MCF 10A (cell line): ENCODE results near the gene RGCC. TPM values are rescaled to one million over a fixed set of nuclear protein-coding genes. Genes with fewer than 3 reads are reported as not detected.

Experiments
- BruUV-seq: library from RNA; stranded (reverse); fragments of 400-500 nt; replicated peaks from 2 replicates; lab custom pipeline; 2021; lab: Mats Ljungman, UMichigan
- CTCF ChIA-PET: fragments of 300-600 bp; sonication (Branson Sonifier 250); formaldehyde crosslinking; extraction: SDS; loops from one replicate; lab custom pipeline; 2021; ENCODE audit warnings: antibody characterized with exemption, inconsistent platforms; lab: Yijun Ruan, JAX
- POLR2A ChIA-PET: fragments of 300-600, 350-650 bp; sonication (Branson Sonifier 250); formaldehyde crosslinking; extraction: SDS; loops from one replicate; lab custom pipeline; 2020; ENCODE audit warnings: antibody characterized with exemption, inconsistent platforms; lab: Yijun Ruan, JAX
- DNase-seq: peaks from one replicate; pipeline ENCODE4 v3.0.0-alpha.2; 2018; ENCODE audit not compliant: unreplicated experiment
- H3K27ac Mint-ChIP-seq: one replicate; pipeline ENCODE4 v1.8.0; 2022; ENCODE audit warnings: mild to moderate bottlenecking, low read depth, mixed read lengths; ENCODE audit not compliant: unreplicated experiment
- H3K27me3 Mint-ChIP-seq: one replicate; pipeline ENCODE4 v1.8.0; 2022; ENCODE audit warnings: mixed read lengths; ENCODE audit not compliant: insufficient read depth, unreplicated experiment
- H3K36me3 Mint-ChIP-seq: one replicate; pipeline ENCODE4 v1.8.0; 2022; ENCODE audit warnings: mild to moderate bottlenecking, moderate library complexity, mixed read lengths; ENCODE audit not compliant: insufficient read depth, unreplicated experiment
- H3K4me1 Mint-ChIP-seq: one replicate; pipeline ENCODE4 v1.8.0; 2022; ENCODE audit warnings: mixed read lengths; ENCODE audit not compliant: insufficient read depth, unreplicated experiment
- H3K4me3 Mint-ChIP-seq: one replicate; pipeline ENCODE4 v1.8.0; 2022; ENCODE audit warnings: mild to moderate bottlenecking, moderate library complexity, mixed read lengths; ENCODE audit not compliant: unreplicated experiment
- H3K9me3 Mint-ChIP-seq: one replicate; pipeline ENCODE4 v1.8.0; 2022; ENCODE audit warnings: mixed read lengths; ENCODE audit not compliant: unreplicated experiment
- intact Hi-C: fragments of 100-400 bp; cut with micrococcal nuclease; formaldehyde crosslinking; loops from 2 replicates; pipeline ENCODE4 v1.14.1; 2022
- total RNA-seq: library from RNA; stranded (reverse); gene quantifications from 2 replicates; pipeline ENCODE4 v1.2.3, GENCODE V29; 2022
- TF ChIP-seq, protein P1 (sequence below): fragments of 200-600 bp; IDR thresholded peaks from one replicate; pipeline ENCODE4 v1.8.0; 2022; ENCODE audit warnings: antibody characterized with exemption, mild to moderate bottlenecking; ENCODE audit not compliant: unreplicated experiment

RGCC gene
- total RNA-seq, 1 experiment from 2014 or later = 3.7 TPM

DNA sequence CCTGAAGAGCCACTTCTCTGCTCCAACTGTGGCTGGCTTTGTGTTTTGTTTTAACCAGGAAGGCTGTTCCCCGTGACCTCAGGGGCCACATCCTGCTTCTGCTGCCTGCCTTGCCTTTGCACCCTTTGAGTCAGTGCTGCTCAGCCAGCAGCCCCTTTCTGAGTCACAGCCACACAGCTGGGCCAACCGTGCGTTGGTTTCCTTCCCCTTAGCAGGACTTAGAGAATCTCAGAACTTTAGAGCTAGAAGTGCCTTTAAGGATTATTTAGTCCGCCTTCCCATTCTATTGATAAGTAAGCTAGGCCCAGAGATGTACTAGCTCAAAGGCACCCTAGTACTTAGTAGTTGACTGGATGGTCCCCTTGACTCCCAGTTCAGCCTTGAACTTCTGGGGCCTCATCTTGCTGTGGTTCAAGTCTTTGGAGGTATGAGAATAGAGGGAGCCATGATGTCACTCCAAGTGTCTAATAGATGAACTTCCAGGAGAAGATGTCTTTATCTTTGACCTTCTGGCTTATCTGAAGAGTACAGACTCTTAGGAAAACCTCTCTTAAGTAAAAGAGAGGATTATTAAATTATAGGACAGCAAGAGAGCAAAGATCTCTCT is 8.0 kb downstream of the RGCC start:
- Mint-ChIP-seq H3K9me3 (no peaks in the 10 kb centered on the region), H3K27me3 (no peaks in the 10 kb centered on the region), H3K27ac (no peak overlapping the region), H3K4me1 (peaks cover 16% of the 10 kb centered on the region), H3K4me3 (no peak overlapping the region), H3K36me3 (peaks cover 22% of the 10 kb centered on the region)
- DNase-seq = peak; percentile 21
- no TSS peak for BruUV-seq
- ChIA-PET CTCF (interaction anchor here (0.7 to 1.0 kb wide), 2 partner anchors 110 to 183 kb away, joined by 3 read pairs; no protein-coding TSS in a partner anchor), POLR2A (no interaction called here)
- TF ChIP-seq, protein P1, sequence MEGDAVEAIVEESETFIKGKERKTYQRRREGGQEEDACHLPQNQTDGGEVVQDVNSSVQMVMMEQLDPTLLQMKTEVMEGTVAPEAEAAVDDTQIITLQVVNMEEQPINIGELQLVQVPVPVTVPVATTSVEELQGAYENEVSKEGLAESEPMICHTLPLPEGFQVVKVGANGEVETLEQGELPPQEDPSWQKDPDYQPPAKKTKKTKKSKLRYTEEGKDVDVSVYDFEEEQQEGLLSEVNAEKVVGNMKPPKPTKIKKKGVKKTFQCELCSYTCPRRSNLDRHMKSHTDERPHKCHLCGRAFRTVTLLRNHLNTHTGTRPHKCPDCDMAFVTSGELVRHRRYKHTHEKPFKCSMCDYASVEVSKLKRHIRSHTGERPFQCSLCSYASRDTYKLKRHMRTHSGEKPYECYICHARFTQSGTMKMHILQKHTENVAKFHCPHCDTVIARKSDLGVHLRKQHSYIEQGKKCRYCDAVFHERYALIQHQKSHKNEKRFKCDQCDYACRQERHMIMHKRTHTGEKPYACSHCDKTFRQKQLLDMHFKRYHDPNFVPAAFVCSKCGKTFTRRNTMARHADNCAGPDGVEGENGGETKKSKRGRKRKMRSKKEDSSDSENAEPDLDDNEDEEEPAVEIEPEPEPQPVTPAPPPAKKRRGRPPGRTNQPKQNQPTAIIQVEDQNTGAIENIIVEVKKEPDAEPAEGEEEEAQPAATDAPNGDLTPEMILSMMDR = no peak
- intact Hi-C loops = no loop called here

DNA sequence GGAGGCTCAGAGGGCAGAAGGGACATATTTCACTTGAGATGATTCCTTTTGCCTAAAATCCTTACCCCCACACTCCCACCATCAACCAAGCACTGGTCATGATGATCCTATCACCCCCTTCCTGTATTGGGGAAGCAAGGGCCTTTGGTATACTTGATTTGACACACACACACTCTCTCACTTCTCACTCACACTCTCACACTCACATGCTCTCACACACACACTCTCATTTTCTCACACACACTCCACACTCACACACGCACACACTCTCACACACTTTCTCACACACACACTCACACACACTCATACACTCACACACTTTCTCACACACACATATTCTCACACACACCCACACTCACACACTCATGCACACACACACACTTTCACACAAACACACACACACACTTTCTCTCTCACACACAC is 8.6 kb downstream of the RGCC start:
- TF ChIP-seq, protein P1 = no peak
- Mint-ChIP-seq H3K36me3 (peaks cover 25% of the 10 kb centered on the region), H3K4me3 (no peak overlapping the region), H3K27me3 (no peaks in the 10 kb centered on the region), H3K9me3 (no peaks in the 10 kb centered on the region), H3K27ac (peak overlapping the region; percentile 46), H3K4me1 (peaks cover 16% of the 10 kb centered on the region)
- POLR2A ChIA-PET = no interaction called here
- CTCF ChIA-PET = interaction anchor here (0.7 to 1.0 kb wide), 2 partner anchors 110 to 182 kb away, joined by 3 read pairs; no protein-coding TSS in a partner anchor
- no peak for DNase-seq
- intact Hi-C loops = no loop called here
- no TSS peak for BruUV-seq

DNA sequence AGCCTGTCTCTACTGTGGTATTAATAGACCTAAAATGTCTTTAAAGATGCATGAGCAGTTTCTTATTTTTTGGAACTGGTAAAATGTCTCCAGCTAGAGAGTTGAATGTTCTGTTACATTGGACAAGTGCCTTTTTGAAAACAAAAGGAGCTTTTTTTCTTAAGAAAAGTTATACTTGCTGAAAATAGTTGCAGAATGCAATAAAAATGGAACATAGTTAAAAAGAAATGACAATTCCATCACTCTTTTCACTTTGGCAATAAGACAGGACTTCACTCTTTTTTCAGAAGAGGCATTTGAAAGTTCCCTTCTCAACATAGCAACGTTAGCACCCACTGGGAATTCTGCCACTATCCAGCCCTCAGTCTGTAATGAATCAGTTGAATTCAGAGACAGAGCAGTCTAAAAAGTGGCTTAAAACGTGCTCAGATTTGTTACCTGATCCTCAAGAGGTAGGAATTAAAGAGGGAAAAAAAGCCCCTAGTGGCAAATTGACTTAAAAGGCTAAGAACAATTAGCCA is 10.1 kb downstream of the RGCC start:
- no peaks in the 10 kb centered on the region for H3K27me3 Mint-ChIP-seq
- TF ChIP-seq, protein P1 = no peak
- intact Hi-C loops = no loop called here

DNA sequence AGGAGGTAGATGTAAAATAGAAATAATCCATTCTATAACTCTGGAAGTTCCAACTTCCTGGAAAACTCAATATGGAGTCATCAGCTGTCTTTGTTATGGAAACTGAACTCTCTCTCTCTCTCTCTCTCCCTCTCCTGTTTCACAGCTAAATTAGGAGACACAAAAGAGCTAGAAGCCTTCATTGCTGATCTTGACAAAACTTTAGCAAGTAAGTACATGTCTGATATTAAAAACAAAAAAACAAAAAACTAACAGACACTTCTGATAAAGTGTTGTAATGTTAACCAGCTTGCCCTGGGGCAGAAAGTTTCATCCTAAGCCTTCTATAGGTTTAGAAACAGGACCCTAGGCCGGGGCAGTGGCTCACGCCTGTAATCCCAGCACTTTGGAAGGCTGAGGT is 11.3 kb downstream of the RGCC start:
- TF ChIP-seq, protein P1 = no peak
- H3K4me3 Mint-ChIP-seq = no peak overlapping the region
- no peak for DNase-seq
- no peaks in the 10 kb centered on the region for H3K27me3 Mint-ChIP-seq
- H3K36me3 Mint-ChIP-seq = peaks cover 29% of the 10 kb centered on the region
- BruUV-seq = no TSS peak
- POLR2A ChIA-PET = interaction anchor here (0.8 kb wide), 1 partner anchor 11 kb away, joined by 3 read pairs; no protein-coding TSS in a partner anchor
- H3K9me3 Mint-ChIP-seq = no peaks in the 10 kb centered on the region
- intact Hi-C loops = no loop called here
- CTCF ChIA-PET = interaction anchor here (0.6 to 0.9 kb wide), 2 partner anchors 9 to 246 kb away, joined by 3 read pairs; no protein-coding TSS in a partner anchor
- H3K27ac Mint-ChIP-seq = no peak overlapping the region
- peaks cover 16% of the 10 kb centered on the region for H3K4me1 Mint-ChIP-seq

More for the DNA sequence above, 10.1 kb downstream of the RGCC start:
- Mint-ChIP-seq H3K4me1 (peaks cover 16% of the 10 kb centered on the region), H3K9me3 (no peaks in the 10 kb centered on the region), H3K36me3 (peaks cover 29% of the 10 kb centered on the region), H3K27ac (no peak overlapping the region), H3K4me3 (no peak overlapping the region)
- BruUV-seq = no TSS peak
- POLR2A ChIA-PET = no interaction called here
- no peak for DNase-seq
- CTCF ChIA-PET = interaction anchor here (0.7 to 1.5 kb wide), 2 partner anchors 9 to 176 kb away, joined by 3 to 4 read pairs; no protein-coding TSS in a partner anchor
